ENCODE data around the gene GPC5.

DNA sequence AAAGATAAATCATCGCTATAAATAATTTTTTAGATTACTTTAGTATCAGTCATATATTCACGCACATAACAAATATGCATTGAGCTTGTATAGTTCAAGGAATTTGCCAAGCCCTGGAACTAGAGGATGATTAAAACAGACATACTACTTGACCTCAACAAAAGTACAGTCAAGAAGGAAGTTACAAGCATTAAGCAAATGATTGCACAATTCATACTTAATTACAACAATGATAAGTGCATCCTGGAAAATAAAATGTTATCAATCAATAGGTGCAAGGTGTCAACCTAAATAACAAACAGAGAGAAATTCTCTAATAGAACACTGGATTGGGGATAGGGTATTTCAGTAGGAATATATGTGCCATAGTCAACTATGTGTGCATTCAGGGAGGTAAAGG is 491.2 kb downstream of the GPC5 start:
- TF ChIP-seq CTCF (IDR thresholded peaks at IDR 0.05 in 8 of 11, conservative IDR thresholded peaks at IDR 0.05 in 3 of 11), result no peak
- TF ChIP-seq POLR2A (IDR thresholded peaks at IDR 0.05), result no peak
- TF ChIP-seq POLR2AphosphoS5 (IDR thresholded peaks at IDR 0.05), result no peak

Measured in spleen (tissue), 7 donors.